Ovary (tissue), 9 donors: ENCODE measurements around the gene HNRNPUL1. TPM values are rescaled to one million over a fixed set of nuclear protein-coding genes. Genes with fewer than 3 reads are reported as not detected.

Experiments
- DNase-seq, 5 donors: peaks; one replicate each; pipeline ENCODE4 v3.0.0-alpha.2; 2019 to 2020
- H3K27ac ChIP-seq, 2 donors: fragments of 200-600 bp; one replicate each; pipeline versions ENCODE4 v1.5.1 to v1.8.0; 2019 to 2022
- H3K27me3 ChIP-seq: fragments of 200-600 bp; one replicate; pipeline ENCODE4 v1.8.0; 2022
- H3K36me3 ChIP-seq: fragments of 200-600 bp; sonication (generic); one replicate; pipeline ENCODE4 v1.5.1; 2019
- H3K4me1 ChIP-seq: one replicate; pipeline ENCODE4 v1.8.1; 2013; ENCODE audit warnings: mild to moderate bottlenecking, moderate library complexity; ENCODE audit not compliant: insufficient read depth
- H3K4me3 ChIP-seq: fragments of 200-600 bp; sonication (generic); one replicate; pipeline ENCODE4 v1.5.1; 2017
- H3K9me3 ChIP-seq, 2 donors: fragments of 200-600 bp in 1 of 2; sonication (generic) in 1 of 2; one replicate each; pipeline versions ENCODE4 v1.5.1 to v1.8.1; 2013 to 2019; ENCODE audit warnings: mild to moderate bottlenecking in 1 of 2, moderate library complexity in 1 of 2
- EP300 ChIP-seq: sonication (generic); formaldehyde crosslinking; IDR thresholded peaks from one replicate; pipeline ENCODE4 v1.6.1; 2017; ENCODE audit warnings: antibody characterized with exemption
- POLR2A ChIP-seq: fragments of 450-650 bp; IDR thresholded peaks from one replicate; pipeline ENCODE4 v1.6.1; 2017; ENCODE audit warnings: antibody characterized with exemption, mild to moderate bottlenecking, moderate library complexity
- WGBS, 3 donors: extraction: QIAGEN DNeasy Blood & Tissue Kit in 1 of 3; methylation state at CpG; one replicate each; pipeline versions ENCODE4 v1.1.5 to v1.1.7; 2013 to 2017; 5-methylcytosine and 5-hydroxymethylcytosine counted together
- intact Hi-C, 4 donors: fragments of 100-400 bp; cut with DNase I; formaldehyde crosslinking; loops; one replicate each; pipeline versions ENCODE4 v1.11.0 to v1.15.1; 2022 to 2023
- polyA plus RNA-seq, 2 donors: library from polyadenylated mRNA; stranded (reverse); fragments of 200-250 nt in 1 of 2; fragments of 350-450 nt in 1 of 2; fragmentation: Illumina TruSeq in 1 of 2; extraction: RNeasy Lipid Tissue Mini Kit (QIAGEN cat#74804) in 1 of 2; gene quantifications; one replicate each; pipeline ENCODE4 v1.2.3, GENCODE V29; 2013 to 2014
- total RNA-seq, 7 donors: library from RNA; depleted of rRNA in 2 of 7; stranded (reverse); fragments of >200 nt in 2 of 7; fragmentation: NEBNext Ultra II Directional in 3 of 7; extraction: Animal tissue kit (Norgen Biotek cat#: 25700) in 3 of 7; gene quantifications; one replicate each; pipeline versions ENCODE4 v1.1.0 to v1.2.4, GENCODE V29; 2016 to 2023
- TF ChIP-seq, protein P1 (sequence below), 3 donors: fragments of 450-650 bp in 2 of 3; fragments of 200-600 bp in 1 of 3; IDR thresholded peaks; one replicate each; pipeline versions ENCODE4 v1.5.1 to v1.8.0; 2016 to 2022; ENCODE audit warnings: antibody characterized with exemption in 3 of 3, mild to moderate bottlenecking in 1 of 3
- donor health status: DM: no; HTN: no; CAD: no; lungs with moderate emphysema.
- donor health status: DM: no; HTN: no; CAD: no.
- donor health status: Bipolar disorder and iron deficiency.
- donor health status: DM: yes; HTN: yes; CAD: no.
- donor health status: DM: no; HTN: no; CAD: no.
- donor health status: DM: yes; HTN: yes; CAD: no.

HNRNPUL1 gene
- total and polyA plus RNA-seq, 9 donors = 102 to 259 (median 211) TPM

GRCh38 chr19:41264581-41265394 is 616 bp downstream of the HNRNPUL1 start:
- peak overlapping the region; percentile 93 to 96 for H3K27ac ChIP-seq
- WGBS, 3 donors = 0 to 1% (median 1%) methylated on average over 51 to 75 of the region's 75 CpGs
- H3K36me3 ChIP-seq = no peaks in the 10 kb centered on the region
- TF ChIP-seq POLR2A (no peak), EP300 (no peak)
- TF ChIP-seq, protein P1, sequence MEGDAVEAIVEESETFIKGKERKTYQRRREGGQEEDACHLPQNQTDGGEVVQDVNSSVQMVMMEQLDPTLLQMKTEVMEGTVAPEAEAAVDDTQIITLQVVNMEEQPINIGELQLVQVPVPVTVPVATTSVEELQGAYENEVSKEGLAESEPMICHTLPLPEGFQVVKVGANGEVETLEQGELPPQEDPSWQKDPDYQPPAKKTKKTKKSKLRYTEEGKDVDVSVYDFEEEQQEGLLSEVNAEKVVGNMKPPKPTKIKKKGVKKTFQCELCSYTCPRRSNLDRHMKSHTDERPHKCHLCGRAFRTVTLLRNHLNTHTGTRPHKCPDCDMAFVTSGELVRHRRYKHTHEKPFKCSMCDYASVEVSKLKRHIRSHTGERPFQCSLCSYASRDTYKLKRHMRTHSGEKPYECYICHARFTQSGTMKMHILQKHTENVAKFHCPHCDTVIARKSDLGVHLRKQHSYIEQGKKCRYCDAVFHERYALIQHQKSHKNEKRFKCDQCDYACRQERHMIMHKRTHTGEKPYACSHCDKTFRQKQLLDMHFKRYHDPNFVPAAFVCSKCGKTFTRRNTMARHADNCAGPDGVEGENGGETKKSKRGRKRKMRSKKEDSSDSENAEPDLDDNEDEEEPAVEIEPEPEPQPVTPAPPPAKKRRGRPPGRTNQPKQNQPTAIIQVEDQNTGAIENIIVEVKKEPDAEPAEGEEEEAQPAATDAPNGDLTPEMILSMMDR (IDR thresholded peaks at IDR 0.05) = no peak
- intact Hi-C loops = loop anchor here in 3 of 4 donors (5.0 to 10.0 kb wide), 4 partner anchors 43 to 602 kb away; no protein-coding TSS in a partner anchor
- H3K4me1 ChIP-seq = peaks cover 3% of the 10 kb centered on the region
- DNase-seq = peak; percentile 61 to 78 (median 71)
- H3K9me3 ChIP-seq = no peaks in the 10 kb centered on the region
- H3K27me3 ChIP-seq = no peaks in the 10 kb centered on the region
- H3K4me3 ChIP-seq = peak overlapping the region; percentile 100

DNA sequence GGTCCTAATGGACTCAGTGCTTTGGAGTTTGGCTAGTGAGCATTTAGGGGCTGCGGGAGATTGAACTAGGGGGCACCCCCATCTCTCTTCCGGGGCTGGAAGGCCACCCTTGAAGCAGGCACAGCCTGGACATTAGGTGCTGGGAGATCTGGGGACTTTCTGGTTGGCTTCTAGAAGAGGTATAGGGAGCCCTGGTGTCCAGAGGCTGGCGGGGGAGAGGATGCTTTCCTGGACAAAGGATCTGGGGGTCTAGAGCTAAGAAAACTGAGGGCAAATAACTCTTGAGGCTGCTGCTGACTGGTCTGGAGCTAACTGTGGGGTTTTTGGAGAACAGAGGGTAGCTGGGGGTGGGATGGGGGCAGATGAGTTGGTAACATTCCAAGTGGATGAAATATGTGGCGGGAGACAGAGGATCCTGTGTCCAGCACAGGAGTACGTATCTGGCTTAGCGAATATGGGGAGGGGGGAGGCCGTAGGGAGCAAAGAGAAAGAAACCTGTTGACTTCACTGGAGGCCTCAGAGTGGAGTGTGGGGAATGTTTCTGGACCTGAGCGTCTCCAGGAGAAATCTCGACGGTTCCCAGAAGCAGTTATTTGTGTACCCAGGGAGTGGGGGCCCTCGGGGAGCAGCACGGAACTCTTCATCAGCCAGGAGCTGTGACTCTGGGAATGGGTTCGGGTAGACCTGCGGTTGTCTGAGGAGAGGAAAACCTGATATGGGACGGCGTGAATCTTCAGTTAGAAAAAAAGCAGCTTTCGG is 1.4 kb downstream of the HNRNPUL1 start:
- H3K9me3 ChIP-seq = no peaks in the 10 kb centered on the region
- no peaks in the 10 kb centered on the region for H3K36me3 ChIP-seq
- peak overlapping the region; percentile 100 for H3K4me3 ChIP-seq
- 2 to 3% (median 2%) methylated on average over 17 of the region's 17 CpGs for WGBS, 3 donors
- TF ChIP-seq, protein P1 (IDR thresholded peaks at IDR 0.05) = no peak
- TF ChIP-seq EP300 (no peak), POLR2A (no peak)
- peaks cover 3% of the 10 kb centered on the region for H3K4me1 ChIP-seq
- intact Hi-C loops = loop anchor here in 2 of 4 donors (5.0 to 10.0 kb wide), 3 partner anchors 42 to 603 kb away; no protein-coding TSS in a partner anchor
- H3K27ac ChIP-seq = peak overlapping the region; percentile 93 to 96
- no peaks in the 10 kb centered on the region for H3K27me3 ChIP-seq
- peak in 1 of 5 donors; percentile 30 for DNase-seq

- Histone ChIP-seq H3K36me3 (no peaks in the 10 kb centered on the region), H3K27ac (no peak overlapping the region), H3K27me3 (no peaks in the 10 kb centered on the region), H3K4me3 (no peak overlapping the region), H3K4me1 (peaks cover 3% of the 10 kb centered on the region), H3K9me3 (no peaks in the 10 kb centered on the region)
- WGBS, 3 donors = 91 to 92% (median 92%) methylated on average over 2 of the region's 2 CpGs
- TF ChIP-seq EP300 = no peak
- TF ChIP-seq, protein P1 (IDR thresholded peaks at IDR 0.05) = no peak
- intact Hi-C loops = loop anchor here in 2 of 4 donors (5.0 to 10.0 kb wide), 3 partner anchors 38 to 607 kb away; no protein-coding TSS in a partner anchor
- no peak for DNase-seq
Measured at GRCh38 chr19:41269055-41269454, 4.9 kb downstream of the HNRNPUL1 start.

DNA sequence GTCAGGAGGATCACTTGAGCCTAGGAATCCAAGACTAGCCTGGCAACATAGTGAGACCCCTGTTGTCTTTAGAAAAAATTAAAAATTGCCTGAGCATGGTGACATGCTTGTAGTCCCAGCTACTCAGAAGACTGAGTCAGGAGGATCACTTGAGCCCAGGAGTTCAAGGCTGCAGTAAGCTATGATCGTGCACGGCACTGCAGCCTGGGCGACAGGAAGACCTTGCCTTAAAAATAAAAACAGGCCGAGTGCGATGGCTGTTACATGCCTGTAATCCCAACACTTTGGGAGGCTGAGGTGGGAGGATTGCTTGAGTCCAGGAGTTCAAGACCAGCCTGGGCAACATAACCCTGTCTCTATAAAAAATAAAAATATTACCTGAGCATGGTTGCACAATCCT is 5.4 kb downstream of the HNRNPUL1 start:
- 77 to 82% (median 79%) methylated on average over 5 of the region's 5 CpGs for WGBS, 3 donors
- no peak overlapping the region for H3K27ac ChIP-seq
- H3K4me3 ChIP-seq = no peak overlapping the region
- intact Hi-C loops = loop anchor here in 2 of 4 donors (5.0 to 10.0 kb wide), 3 partner anchors 38 to 607 kb away; no protein-coding TSS in a partner anchor
- peaks cover 3% of the 10 kb centered on the region for H3K4me1 ChIP-seq
- DNase-seq = no peak
- TF ChIP-seq EP300 (no peak), POLR2A (no peak)
- H3K36me3 ChIP-seq = no peaks in the 10 kb centered on the region
- no peaks in the 10 kb centered on the region for H3K27me3 ChIP-seq
- no peaks in the 10 kb centered on the region for H3K9me3 ChIP-seq
